ENCODE measurements around the gene BRME1.

DNA sequence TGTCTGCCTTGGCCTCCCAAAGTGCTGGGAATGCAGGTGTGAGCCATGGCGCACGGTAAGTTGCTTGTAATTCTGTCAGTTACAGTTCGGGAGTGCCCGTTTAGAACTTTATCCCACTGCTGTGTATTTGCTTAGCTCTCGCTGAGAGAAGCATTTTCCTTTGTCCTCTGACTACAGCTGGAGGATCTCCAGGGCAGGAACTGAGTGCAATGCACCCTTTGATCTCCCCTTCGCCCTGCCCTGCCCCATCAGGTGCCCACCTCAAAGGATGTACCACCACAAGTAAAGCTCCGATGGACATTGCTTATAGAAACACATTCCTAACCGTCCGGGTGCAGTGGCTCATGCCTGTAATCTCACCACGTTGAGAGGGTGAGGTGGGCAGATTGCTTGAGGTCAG, 6.5 kb downstream of the BRME1 start:
- TF ChIP-seq, protein P1, sequence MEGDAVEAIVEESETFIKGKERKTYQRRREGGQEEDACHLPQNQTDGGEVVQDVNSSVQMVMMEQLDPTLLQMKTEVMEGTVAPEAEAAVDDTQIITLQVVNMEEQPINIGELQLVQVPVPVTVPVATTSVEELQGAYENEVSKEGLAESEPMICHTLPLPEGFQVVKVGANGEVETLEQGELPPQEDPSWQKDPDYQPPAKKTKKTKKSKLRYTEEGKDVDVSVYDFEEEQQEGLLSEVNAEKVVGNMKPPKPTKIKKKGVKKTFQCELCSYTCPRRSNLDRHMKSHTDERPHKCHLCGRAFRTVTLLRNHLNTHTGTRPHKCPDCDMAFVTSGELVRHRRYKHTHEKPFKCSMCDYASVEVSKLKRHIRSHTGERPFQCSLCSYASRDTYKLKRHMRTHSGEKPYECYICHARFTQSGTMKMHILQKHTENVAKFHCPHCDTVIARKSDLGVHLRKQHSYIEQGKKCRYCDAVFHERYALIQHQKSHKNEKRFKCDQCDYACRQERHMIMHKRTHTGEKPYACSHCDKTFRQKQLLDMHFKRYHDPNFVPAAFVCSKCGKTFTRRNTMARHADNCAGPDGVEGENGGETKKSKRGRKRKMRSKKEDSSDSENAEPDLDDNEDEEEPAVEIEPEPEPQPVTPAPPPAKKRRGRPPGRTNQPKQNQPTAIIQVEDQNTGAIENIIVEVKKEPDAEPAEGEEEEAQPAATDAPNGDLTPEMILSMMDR (IDR thresholded peaks at IDR 0.05): no peak
- TF ChIP-seq POLR2A (IDR thresholded peaks at IDR 0.05): no peak

All from uterus (tissue), 2 donors.